Memory B cell (primary cell): Measurements from ENCODE around the gene AQP2.

Experiments
- ATAC-seq: fragments of 150-1000 bp; cut with Tn5 transposase; 2 replicates; pipeline ENCODE4 v1.10.0; 2021; ENCODE audit warnings: low read depth, mild to moderate bottlenecking, moderate library complexity
- DNase-seq, 2 donors: peaks; one replicate each; pipeline ENCODE4 v3.0.0; 2022; ENCODE audit warnings: low spot score in 2 of 2
- H3K27ac Mint-ChIP-seq: one replicate; pipeline ENCODE4 v1.8.0; 2022; ENCODE audit warnings: mild to moderate bottlenecking, moderate library complexity, mixed read lengths
- H3K27me3 Mint-ChIP-seq: one replicate; pipeline ENCODE4 v1.8.0; 2022; ENCODE audit warnings: mixed read lengths
- H3K36me3 Mint-ChIP-seq: one replicate; pipeline ENCODE4 v1.8.0; 2022; ENCODE audit warnings: mild to moderate bottlenecking, mixed read lengths
- H3K4me1 Mint-ChIP-seq: one replicate; pipeline ENCODE4 v1.8.0; 2022; ENCODE audit warnings: mixed read lengths
- H3K4me3 Mint-ChIP-seq: one replicate; pipeline ENCODE4 v1.8.0; 2022; ENCODE audit warnings: mild to moderate bottlenecking, moderate library complexity, mixed read lengths
- H3K9me3 Mint-ChIP-seq: one replicate; pipeline ENCODE4 v1.8.0; 2022; ENCODE audit warnings: mixed read lengths

AQP2 gene

DNA sequence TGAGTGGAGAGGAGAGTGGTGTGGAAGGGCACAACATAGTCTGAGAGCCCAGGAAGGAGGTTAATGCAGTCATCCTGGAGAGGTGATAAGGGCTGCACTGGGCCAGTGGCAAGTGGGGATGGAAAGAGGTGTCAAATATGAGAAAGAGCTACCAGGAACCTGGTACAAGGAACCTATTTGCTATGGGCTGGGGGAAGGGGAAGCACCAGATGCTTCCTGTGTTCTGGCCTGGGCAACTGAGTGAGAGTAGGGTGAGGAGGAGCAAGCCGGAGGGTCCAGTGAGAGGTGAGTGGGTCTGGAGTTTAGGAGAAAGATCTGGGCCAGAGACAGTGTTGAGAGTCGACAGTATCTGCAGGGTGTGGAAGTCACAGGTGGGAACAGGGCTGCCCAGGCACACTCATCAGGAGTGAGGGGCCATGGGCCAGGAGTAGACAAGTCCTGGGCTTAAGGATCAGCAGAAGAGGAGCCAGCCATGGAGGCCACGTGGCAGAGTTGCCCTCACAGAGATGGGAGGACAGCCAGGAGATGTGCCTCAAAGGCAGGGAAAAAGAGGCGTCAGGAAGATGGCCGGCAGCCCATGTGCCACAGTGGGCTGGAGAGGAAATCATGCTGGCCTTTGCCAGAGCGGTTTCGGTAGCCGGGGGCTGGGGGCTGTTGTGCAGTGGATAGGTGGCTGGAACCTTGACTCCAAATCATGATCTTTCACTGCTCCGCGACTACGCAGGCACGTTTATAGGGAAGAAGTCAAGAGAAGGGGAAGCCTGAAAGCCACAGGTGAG lies 19.3 kb downstream of the AQP2 start:
- Mint-ChIP-seq H3K9me3 (no peaks in the 10 kb centered on the region), H3K36me3 (no peaks in the 10 kb centered on the region), H3K4me1 (peaks cover 4% of the 10 kb centered on the region), H3K4me3 (no peak overlapping the region), H3K27ac (no peak overlapping the region), H3K27me3 (peaks cover 8% of the 10 kb centered on the region)
- DNase-seq (no peak), ATAC-seq (no peak)

DNA sequence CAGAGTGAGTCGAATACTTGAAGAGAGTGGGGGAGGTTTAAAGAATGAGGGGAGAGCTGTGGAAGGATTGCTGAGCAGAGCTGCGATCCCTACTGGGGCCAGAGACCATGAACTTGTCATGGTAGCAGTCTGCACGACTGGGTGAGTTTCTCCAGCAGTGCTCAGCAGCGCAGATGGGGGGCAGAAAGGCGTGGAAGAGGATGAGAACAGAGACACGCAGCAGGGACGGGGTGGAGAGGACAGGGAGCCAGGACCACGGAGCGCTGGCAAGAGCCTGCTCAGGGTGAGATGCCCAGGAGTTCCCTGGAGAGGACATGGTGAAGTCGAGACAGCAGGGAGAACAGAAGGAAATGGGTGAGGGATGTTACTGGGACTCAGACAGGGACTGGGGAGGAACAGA lies 20.1 kb downstream of the AQP2 start:
- no peak for ATAC-seq
- no peaks in the 10 kb centered on the region for H3K36me3 Mint-ChIP-seq

DNA sequence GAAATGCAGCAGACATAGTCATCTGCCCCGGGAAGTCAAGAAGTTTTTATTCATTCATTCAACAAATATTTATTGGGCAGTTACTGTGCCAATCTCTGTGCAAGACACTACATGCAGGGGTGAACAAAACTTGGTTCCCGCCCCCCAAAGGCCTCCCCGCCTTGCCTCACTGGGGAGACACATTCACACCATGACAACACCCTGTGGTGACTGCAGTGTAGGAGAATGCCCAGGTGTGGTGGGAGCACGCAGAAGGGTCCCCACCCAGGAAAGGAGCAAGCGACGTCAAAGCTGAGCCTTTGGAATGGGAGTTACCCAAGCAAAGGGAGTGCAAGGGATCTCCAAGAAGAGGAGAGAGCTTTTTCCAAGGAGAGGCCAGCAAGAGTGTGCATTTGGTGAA lies 20.6 kb downstream of the AQP2 start:
- no peak overlapping the region for H3K4me3 Mint-ChIP-seq
- peaks cover 5% of the 10 kb centered on the region for H3K27me3 Mint-ChIP-seq
- H3K36me3 Mint-ChIP-seq, result no peaks in the 10 kb centered on the region
- DNase-seq (no peak), ATAC-seq (no peak)
- H3K4me1 Mint-ChIP-seq, result peaks cover 4% of the 10 kb centered on the region
- no peaks in the 10 kb centered on the region for H3K9me3 Mint-ChIP-seq
- no peak overlapping the region for H3K27ac Mint-ChIP-seq

More for the DNA sequence above, 20.1 kb downstream of the AQP2 start:
- Mint-ChIP-seq H3K4me1 (peaks cover 4% of the 10 kb centered on the region), H3K4me3 (no peak overlapping the region), H3K27me3 (peaks cover 6% of the 10 kb centered on the region), H3K27ac (no peak overlapping the region), H3K9me3 (no peaks in the 10 kb centered on the region)
- no peak for DNase-seq

- DNase-seq, result no peak
- Mint-ChIP-seq H3K9me3 (no peaks in the 10 kb centered on the region), H3K4me3 (no peak overlapping the region), H3K27me3 (peaks cover 2% of the 10 kb centered on the region), H3K27ac (no peak overlapping the region), H3K4me1 (peaks cover 2% of the 10 kb centered on the region), H3K36me3 (no peaks in the 10 kb centered on the region)
- no peak for ATAC-seq
Measured at GRCh38 chr12:49972129-49972528, 21.6 kb downstream of the AQP2 start.

- Mint-ChIP-seq H3K4me3 (no peak within 1 kb of the TSS), H3K9me3 (no peaks in the 10 kb centered on the region), H3K4me1 (no peaks in the 10 kb centered on the region), H3K27me3 (peaks cover 2% of the 10 kb centered on the region), H3K36me3 (no peaks in the 10 kb centered on the region), H3K27ac (no peak within 1 kb of the TSS)
- no peak for DNase-seq
- ATAC-seq, result no peak
Measured at GRCh38 chr12:49972641-49973360, 22.3 kb downstream of the AQP2 start, which contains the start of gene AQP6. Gene AQP6 (plus strand): TSS chr12:49972947. CDS start chr12:49973174, 227 bp downstream.

- ATAC-seq (no peak), DNase-seq (no peak)
- no peaks in the 10 kb centered on the region for H3K4me1 Mint-ChIP-seq
- no peaks in the 10 kb centered on the region for H3K36me3 Mint-ChIP-seq
- H3K4me3 Mint-ChIP-seq, result no peak overlapping the region
- H3K9me3 Mint-ChIP-seq, result no peaks in the 10 kb centered on the region
- H3K27ac Mint-ChIP-seq, result no peak overlapping the region
- H3K27me3 Mint-ChIP-seq, result peaks cover 2% of the 10 kb centered on the region
Measured at GRCh38 chr12:49973361-49973830, 22.9 kb downstream of the AQP2 start.

DNA sequence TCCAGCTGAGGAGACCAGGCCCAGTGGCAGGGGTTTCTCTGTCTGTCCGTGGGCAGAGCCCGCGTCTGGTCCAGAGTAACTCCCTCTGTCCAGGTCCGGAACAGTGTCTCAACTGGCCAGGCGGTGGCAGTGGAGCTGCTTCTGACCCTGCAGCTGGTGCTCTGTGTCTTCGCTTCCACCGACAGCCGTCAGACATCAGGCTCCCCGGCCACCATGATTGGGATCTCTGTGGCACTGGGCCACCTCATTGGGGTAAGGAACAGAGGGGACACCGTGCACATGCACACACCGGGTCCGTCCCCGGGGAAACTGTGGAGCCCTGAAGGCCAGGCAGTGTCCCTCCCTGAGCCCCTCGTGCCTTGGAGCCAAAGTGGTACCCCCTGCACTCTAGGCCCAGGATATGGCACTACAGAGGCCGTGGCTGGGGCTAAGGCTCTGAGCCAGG lies 23.7 kb downstream of the AQP2 start:
- H3K4me1 Mint-ChIP-seq, result no peaks in the 10 kb centered on the region
- H3K4me3 Mint-ChIP-seq, result no peak overlapping the region
- H3K27ac Mint-ChIP-seq, result no peak overlapping the region
- no peaks in the 10 kb centered on the region for H3K9me3 Mint-ChIP-seq
- no peak for DNase-seq
- no peak for ATAC-seq
- H3K36me3 Mint-ChIP-seq, result no peaks in the 10 kb centered on the region
- H3K27me3 Mint-ChIP-seq, result no peaks in the 10 kb centered on the region

DNA sequence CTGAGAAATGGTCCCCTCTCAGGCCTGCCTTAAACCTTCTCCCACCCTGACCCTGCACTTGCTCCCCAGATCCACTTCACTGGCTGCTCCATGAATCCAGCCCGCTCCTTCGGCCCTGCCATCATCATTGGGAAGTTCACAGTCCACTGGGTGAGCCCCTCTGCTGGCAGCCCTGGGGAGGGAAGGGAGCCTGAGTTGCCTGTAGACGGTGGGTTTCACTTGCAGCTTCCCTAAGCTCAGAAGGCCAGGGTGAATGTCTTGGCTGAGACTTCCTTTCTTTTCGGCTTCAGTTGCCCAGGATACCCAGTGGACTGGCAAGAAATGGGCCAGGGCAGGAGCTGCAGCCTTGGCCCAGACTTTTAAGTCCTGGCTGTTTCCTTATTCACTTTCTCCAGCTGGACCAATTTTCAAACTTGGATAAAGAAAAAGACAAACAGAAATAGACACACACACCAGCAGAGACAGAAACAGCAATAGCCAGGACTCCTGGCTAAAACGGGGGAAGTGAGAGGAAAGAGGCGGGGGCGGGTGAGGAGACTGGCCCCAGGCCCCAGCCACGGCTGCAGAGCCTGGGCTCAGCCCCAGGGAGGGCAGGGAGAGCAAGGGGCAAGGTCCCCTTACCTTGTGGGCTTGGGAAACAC lies 24.3 kb downstream of the AQP2 start:
- no peak overlapping the region for H3K4me3 Mint-ChIP-seq
- H3K27me3 Mint-ChIP-seq, result no peaks in the 10 kb centered on the region
- no peaks in the 10 kb centered on the region for H3K4me1 Mint-ChIP-seq
- no peaks in the 10 kb centered on the region for H3K9me3 Mint-ChIP-seq
- no peak overlapping the region for H3K27ac Mint-ChIP-seq
- ATAC-seq (no peak), DNase-seq (no peak)
- H3K36me3 Mint-ChIP-seq, result no peaks in the 10 kb centered on the region

DNA sequence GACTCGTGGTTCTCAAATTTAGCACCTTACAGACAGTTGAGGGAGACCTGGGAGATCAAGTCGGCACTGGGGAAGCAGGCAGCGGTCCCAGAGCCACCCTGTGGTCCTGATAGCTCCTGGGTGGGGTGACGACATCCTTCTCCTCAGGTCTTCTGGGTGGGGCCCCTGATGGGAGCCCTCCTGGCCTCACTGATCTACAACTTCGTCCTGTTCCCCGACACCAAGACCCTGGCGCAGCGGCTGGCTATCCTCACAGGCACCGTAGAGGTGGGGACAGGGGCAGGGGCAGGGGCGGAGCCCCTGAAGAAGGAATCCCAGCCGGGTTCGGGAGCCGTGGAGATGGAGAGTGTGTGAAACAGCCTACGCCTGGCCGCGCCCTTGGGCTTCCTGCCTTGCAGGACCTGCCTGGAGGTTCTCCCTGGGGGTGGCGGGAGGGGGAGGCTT lies 24.8 kb downstream of the AQP2 start:
- Mint-ChIP-seq H3K27ac (no peak overlapping the region), H3K9me3 (no peaks in the 10 kb centered on the region), H3K4me1 (no peaks in the 10 kb centered on the region), H3K4me3 (no peak overlapping the region), H3K27me3 (no peaks in the 10 kb centered on the region), H3K36me3 (no peaks in the 10 kb centered on the region)
- no peak for DNase-seq
- no peak for ATAC-seq

DNA sequence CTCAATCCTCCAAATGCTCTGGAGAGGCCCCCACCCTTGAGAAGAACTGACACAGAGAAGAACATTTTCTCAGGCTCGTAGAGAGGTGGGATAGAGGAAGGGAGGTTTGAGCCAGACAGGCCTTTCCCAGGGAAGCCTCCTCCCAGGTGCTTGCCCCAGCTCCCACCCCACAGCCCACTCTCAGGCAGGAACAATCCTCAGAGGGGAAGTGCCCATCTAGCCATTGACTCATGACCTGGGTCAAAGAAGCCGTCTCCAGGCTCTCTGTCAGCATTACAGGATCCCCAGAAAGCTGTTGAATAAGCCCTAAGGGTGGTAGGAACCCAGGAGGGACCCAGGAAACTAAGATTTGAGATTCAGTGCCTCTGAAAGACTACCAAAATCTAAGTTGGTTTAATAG lies 26.0 kb downstream of the AQP2 start:
- DNase-seq (no peak), ATAC-seq (no peak)
- Mint-ChIP-seq H3K4me1 (no peaks in the 10 kb centered on the region), H3K27ac (no peak overlapping the region), H3K9me3 (no peaks in the 10 kb centered on the region), H3K36me3 (no peaks in the 10 kb centered on the region), H3K4me3 (no peak overlapping the region), H3K27me3 (no peaks in the 10 kb centered on the region)

- no peaks in the 10 kb centered on the region for H3K9me3 Mint-ChIP-seq
- H3K27me3 Mint-ChIP-seq, result no peaks in the 10 kb centered on the region
- no peaks in the 10 kb centered on the region for H3K4me1 Mint-ChIP-seq
- ATAC-seq (no peak), DNase-seq (no peak)
- no peak overlapping the region for H3K4me3 Mint-ChIP-seq
- H3K36me3 Mint-ChIP-seq, result no peaks in the 10 kb centered on the region
- H3K27ac Mint-ChIP-seq, result no peak overlapping the region
Measured at GRCh38 chr12:49978125-49978524, 27.6 kb downstream of the AQP2 start.

DNA sequence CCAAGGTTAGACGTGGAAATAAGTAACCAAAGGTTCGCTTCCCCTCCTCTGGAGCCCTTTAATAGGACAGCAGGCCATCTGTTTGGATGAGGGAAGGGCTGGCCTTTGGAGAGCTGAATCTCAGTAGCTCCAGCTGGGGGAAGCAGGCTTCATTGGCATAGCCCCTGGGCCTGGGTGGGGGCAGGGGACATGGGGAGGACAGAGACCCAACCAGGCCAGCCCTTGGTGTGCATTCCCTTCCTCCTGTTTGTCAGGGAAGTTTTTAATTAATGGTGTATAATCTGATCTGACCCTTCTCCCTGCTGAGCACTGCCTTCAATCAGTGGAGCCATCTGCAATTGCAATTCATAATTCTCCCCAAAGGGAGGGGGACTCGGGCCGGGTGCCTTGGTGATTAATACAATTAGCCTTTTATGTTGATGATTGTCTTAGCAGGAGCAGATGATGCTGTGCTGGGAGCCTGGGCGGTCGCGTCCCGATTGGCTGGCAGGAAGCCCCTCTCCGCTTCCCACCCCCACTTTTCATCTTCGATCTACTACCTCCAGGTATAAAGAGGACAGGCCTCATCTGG lies 28.6 kb downstream of the AQP2 start:
- no peak for ATAC-seq
- DNase-seq, result no peak
- no peaks in the 10 kb centered on the region for H3K4me1 Mint-ChIP-seq
- no peak overlapping the region for H3K27ac Mint-ChIP-seq
- H3K4me3 Mint-ChIP-seq, result no peak overlapping the region
- H3K27me3 Mint-ChIP-seq, result no peaks in the 10 kb centered on the region
- no peaks in the 10 kb centered on the region for H3K9me3 Mint-ChIP-seq
- H3K36me3 Mint-ChIP-seq, result no peaks in the 10 kb centered on the region

GRCh38 chr12:49979791-49980190 lies 29.3 kb downstream of the AQP2 start:
- DNase-seq, result no peak
- Mint-ChIP-seq H3K4me1 (no peaks in the 10 kb centered on the region), H3K4me3 (no peak overlapping the region), H3K27ac (no peak overlapping the region), H3K36me3 (no peaks in the 10 kb centered on the region), H3K27me3 (no peaks in the 10 kb centered on the region), H3K9me3 (no peaks in the 10 kb centered on the region)
- ATAC-seq, result no peak
